Measurements from ENCODE around the gene HSPA4L. TPM values are rescaled to one million over a fixed set of nuclear protein-coding genes. Genes with fewer than 3 reads are reported as not detected.

The HSPA4L gene
- total RNA-seq, 1 donor from 2014 or later = 5.0 TPM

DNA sequence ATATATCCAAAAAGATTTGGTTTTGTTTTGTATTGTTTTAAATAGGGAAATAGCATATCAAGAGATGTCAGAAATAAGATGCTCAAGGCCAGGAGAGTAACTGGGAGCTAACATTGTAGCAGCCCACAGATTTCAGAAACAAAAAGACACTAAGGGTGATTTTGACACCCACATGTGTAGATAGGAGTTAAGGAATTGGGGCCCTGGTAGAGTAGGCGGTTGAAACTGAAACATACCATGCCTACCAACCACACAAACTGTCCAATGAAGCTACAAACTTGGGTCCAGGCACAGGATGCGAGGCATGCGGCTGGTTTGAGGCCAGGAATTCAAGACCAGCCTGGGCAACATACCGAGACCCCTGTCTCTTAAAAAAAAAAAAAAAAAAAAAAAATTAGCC, 6.3 kb upstream of the HSPA4L start:
- no peaks in the 10 kb centered on the region for H3K9me3 Mint-ChIP-seq
- no peak for DNase-seq (ENCODE audit: low spot score)
- peaks cover 12% of the 10 kb centered on the region for H3K4me1 Mint-ChIP-seq (ENCODE audit: low read depth)
- H3K4me3 Mint-ChIP-seq (ENCODE audit: low read depth) = no peak overlapping the region
- intact Hi-C loops (cut with micrococcal nuclease) = no loop called here
- H3K27me3 Mint-ChIP-seq (ENCODE audit: low read depth) = peaks cover 46% of the 10 kb centered on the region
- H3K36me3 Mint-ChIP-seq (ENCODE audit: low read depth) = peaks cover under 1% of the 10 kb centered on the region
- no peak overlapping the region for H3K27ac Mint-ChIP-seq

DNA sequence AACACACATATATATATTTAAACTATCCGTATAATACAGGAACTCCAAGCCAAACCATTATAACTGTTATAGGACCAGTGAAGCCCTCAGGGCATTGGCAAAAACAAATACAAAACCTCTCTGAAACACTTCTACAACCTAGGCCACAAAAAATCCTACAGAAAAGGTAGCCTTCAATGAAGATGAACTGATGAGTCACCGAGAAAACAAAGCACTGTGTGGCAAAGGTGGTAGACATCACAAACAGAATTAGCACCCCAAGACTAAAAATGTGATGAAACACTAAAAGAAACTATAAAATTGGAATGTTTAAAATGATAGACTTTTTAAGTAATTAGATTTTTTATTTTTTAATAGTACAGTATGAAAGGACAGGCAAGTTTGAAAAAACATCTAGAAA, 5.5 kb upstream of the HSPA4L start:
- peaks cover 17% of the 10 kb centered on the region for H3K4me1 Mint-ChIP-seq (ENCODE audit: low read depth)
- no peak for DNase-seq (ENCODE audit: low spot score)
- intact Hi-C loops (cut with micrococcal nuclease) = no loop called here
- H3K36me3 Mint-ChIP-seq (ENCODE audit: low read depth) = peaks cover 5% of the 10 kb centered on the region
- no peaks in the 10 kb centered on the region for H3K9me3 Mint-ChIP-seq
- H3K27me3 Mint-ChIP-seq (ENCODE audit: low read depth) = peaks cover 51% of the 10 kb centered on the region
- no peak overlapping the region for H3K27ac Mint-ChIP-seq
- H3K4me3 Mint-ChIP-seq (ENCODE audit: low read depth) = no peak overlapping the region

DNA sequence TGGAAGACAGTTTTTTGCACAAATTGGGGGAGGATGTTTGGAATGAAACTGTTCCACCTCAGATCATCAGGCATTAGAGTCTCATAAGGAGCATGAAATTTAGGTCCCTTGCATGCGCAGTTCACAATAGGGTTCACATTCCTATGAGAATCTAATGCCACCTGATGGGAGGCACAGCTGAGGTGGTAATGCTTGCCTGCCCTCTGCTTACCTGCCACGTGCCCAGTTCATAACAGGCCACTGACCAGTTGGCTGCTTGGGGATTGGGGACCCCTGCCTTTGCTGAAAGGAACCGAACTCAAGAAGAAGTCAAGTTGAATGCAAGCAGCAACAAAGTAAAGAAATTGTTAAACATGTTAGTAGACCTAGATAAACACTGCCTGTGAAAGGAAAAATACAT, 4.6 kb upstream of the HSPA4L start:
- intact Hi-C loops (cut with micrococcal nuclease) = no loop called here
- DNase-seq (ENCODE audit: low spot score) = no peak
- H3K9me3 Mint-ChIP-seq = no peaks in the 10 kb centered on the region
- H3K27ac Mint-ChIP-seq = no peak overlapping the region
- H3K27me3 Mint-ChIP-seq (ENCODE audit: low read depth) = peaks cover 48% of the 10 kb centered on the region
- peaks cover 5% of the 10 kb centered on the region for H3K36me3 Mint-ChIP-seq (ENCODE audit: low read depth)
- H3K4me3 Mint-ChIP-seq (ENCODE audit: low read depth) = no peak overlapping the region
- peaks cover 17% of the 10 kb centered on the region for H3K4me1 Mint-ChIP-seq (ENCODE audit: low read depth)

DNA sequence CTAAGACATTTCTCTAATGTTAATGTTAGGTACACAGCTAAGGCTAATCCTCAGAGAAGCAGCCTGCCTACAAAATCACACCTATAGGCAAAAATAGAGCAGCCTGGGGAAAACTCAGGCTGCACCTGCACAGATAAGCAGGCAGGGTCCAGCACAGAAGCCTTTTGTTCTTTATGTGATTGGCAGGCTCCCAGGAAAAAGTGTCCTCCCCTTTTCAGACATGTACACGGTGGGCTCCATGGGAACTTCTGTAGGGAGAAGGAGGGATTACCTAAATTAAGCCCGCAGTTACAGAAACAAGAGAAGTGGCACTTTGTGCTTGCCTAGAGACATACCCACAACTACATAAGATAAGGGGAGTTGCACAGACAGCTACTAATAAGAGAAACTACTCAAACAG, 4.0 kb upstream of the HSPA4L start:
- peaks cover 51% of the 10 kb centered on the region for H3K27me3 Mint-ChIP-seq (ENCODE audit: low read depth)
- intact Hi-C loops (cut with micrococcal nuclease) = no loop called here
- H3K27ac Mint-ChIP-seq = no peak overlapping the region

GRCh38 chr4:127780598-127780997, 1.5 kb upstream of the HSPA4L start:
- no peak for DNase-seq (ENCODE audit: low spot score)
- Mint-ChIP-seq H3K27ac (no peak overlapping the region), H3K36me3 (ENCODE audit: low read depth) (peaks cover 9% of the 10 kb centered on the region), H3K4me3 (ENCODE audit: low read depth) (no peak overlapping the region), H3K9me3 (no peaks in the 10 kb centered on the region), H3K27me3 (ENCODE audit: low read depth) (peaks cover 66% of the 10 kb centered on the region), H3K4me1 (ENCODE audit: low read depth) (peaks cover 29% of the 10 kb centered on the region)
- intact Hi-C loops (cut with micrococcal nuclease) = loop anchor here (5.0 to 10.0 kb wide), 3 partner anchors 146 to 1312 kb away; partner anchors contain the start of genes INTU, PGRMC2 and SCLT1

More for the DNA sequence above, 4.0 kb upstream of the HSPA4L start:
- Mint-ChIP-seq H3K36me3 (ENCODE audit: low read depth) (peaks cover 7% of the 10 kb centered on the region), H3K9me3 (no peaks in the 10 kb centered on the region), H3K4me3 (ENCODE audit: low read depth) (no peak overlapping the region), H3K4me1 (ENCODE audit: low read depth) (peaks cover 21% of the 10 kb centered on the region)
- no peak for DNase-seq (ENCODE audit: low spot score)

GRCh38 chr4:127781300-127782024, 660 bp upstream of the HSPA4L start:
- no peak for DNase-seq (ENCODE audit: low spot score)
- H3K27me3 Mint-ChIP-seq (ENCODE audit: low read depth) = peaks cover 66% of the 10 kb centered on the region
- H3K4me1 Mint-ChIP-seq (ENCODE audit: low read depth) = peaks cover 27% of the 10 kb centered on the region
- H3K4me3 Mint-ChIP-seq (ENCODE audit: low read depth) = peak overlapping the region; percentile 88
- intact Hi-C loops (cut with micrococcal nuclease) = loop anchor here (1.0 to 10.0 kb wide), 6 partner anchors 99 to 1311 kb away; partner anchors contain the start of genes ABHD18, INTU, LARP1B and MFSD8
- H3K9me3 Mint-ChIP-seq = no peaks in the 10 kb centered on the region
- H3K27ac Mint-ChIP-seq = peak overlapping the region; percentile 21
- peaks cover 9% of the 10 kb centered on the region for H3K36me3 Mint-ChIP-seq (ENCODE audit: low read depth)

GRCh38 chr4:127782025-127782274, 172 bp upstream of the HSPA4L start:
- Mint-ChIP-seq H3K9me3 (no peaks in the 10 kb centered on the region), H3K4me3 (ENCODE audit: low read depth) (peak overlapping the region; percentile 88), H3K36me3 (ENCODE audit: low read depth) (peaks cover 9% of the 10 kb centered on the region), H3K27ac (no peak overlapping the region), H3K4me1 (ENCODE audit: low read depth) (peaks cover 24% of the 10 kb centered on the region), H3K27me3 (ENCODE audit: low read depth) (peaks cover 66% of the 10 kb centered on the region)
- no peak for DNase-seq (ENCODE audit: low spot score)
- intact Hi-C loops (cut with micrococcal nuclease) = loop anchor here (1.0 to 10.0 kb wide), 6 partner anchors 98 to 1310 kb away; partner anchors contain the start of genes ABHD18, INTU, LARP1B and MFSD8

DNA sequence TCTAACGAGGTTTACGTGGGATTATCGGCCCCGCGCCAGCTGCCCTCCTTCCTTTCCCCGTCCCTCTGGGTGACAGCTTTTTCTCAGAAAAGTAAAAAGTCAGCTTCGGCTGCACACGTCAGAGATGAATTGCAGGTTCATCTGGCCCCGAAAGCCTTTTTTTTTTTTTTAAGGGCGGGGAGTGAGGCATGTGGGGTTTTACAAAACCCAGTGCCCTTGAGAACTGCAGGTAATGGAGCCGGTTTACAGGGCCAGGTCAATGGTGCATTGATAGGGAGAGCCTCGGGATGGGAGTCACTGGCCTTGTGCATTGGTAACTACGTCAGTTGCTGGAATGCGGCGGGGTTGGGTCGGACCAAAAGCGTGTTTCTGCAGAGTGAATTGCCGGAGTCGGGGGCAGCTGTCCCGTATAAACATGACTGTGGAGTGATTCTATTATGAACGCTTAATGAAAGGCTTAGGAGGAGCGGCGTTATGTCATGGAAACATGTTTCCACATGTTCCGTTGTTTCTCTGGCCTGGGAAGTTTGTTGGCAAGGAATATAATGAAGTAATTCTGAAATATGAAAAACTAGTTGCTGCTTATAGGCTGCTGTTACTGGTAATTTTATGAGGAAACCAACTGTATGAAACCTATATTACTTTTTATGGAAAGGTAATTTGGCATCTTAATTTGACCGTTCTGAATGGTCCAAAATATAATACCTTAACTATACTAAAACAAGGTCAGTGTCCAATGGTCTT, 1.1 kb downstream of the HSPA4L start:
- Mint-ChIP-seq H3K4me3 (ENCODE audit: low read depth) (peak overlapping the region; percentile 88), H3K27me3 (ENCODE audit: low read depth) (peaks cover 55% of the 10 kb centered on the region), H3K27ac (peak overlapping the region; percentile 80), H3K36me3 (ENCODE audit: low read depth) (peaks cover 9% of the 10 kb centered on the region), H3K9me3 (no peaks in the 10 kb centered on the region), H3K4me1 (ENCODE audit: low read depth) (peaks cover 24% of the 10 kb centered on the region)
- no peak for DNase-seq (ENCODE audit: low spot score)
- intact Hi-C loops (cut with micrococcal nuclease) = loop anchor here (2.0 to 10.0 kb wide), 4 partner anchors 148 to 1309 kb away; partner anchors contain the start of genes ABHD18, INTU, MFSD8 and PGRMC2

DNA sequence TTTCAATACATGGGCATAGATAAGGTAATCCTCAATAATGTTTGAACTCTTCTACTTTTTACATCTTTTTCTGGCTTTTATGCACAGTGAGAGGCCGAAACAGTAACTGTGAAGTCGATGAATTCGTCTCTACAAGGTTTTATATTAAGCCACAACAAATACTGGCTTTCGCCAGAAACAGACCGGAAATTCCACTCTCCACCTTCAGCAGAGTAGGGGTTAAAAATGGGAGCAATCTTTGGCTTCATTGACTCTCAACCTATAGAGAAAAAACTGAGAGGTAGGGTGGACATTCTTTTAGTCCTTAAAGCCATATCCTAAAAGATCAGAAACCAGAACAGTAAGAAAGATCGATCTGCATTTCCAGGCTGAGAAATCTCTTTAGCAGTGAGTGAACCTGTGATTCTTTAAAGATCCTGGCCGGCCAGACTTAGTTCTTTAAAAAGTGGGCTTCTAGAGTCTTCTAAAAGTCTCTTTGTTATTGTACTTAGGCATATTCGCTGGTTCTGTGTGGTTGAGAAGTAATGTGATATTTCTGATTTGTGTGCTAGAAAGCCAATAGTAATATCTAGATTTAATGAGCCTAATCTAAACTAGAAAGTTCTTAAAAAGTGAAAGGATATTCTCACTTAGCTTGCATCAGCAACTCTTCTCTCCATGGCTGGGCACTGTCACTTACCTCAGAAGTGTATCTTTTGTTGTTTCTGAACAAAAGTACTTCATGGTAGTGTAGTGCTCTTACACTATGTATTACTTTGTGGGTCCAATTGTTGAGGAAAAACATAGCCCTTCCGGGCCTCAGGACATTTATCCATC, 2.0 kb downstream of the HSPA4L start:
- DNase-seq (ENCODE audit: low spot score) = no peak
- Mint-ChIP-seq H3K36me3 (ENCODE audit: low read depth) (peaks cover 9% of the 10 kb centered on the region), H3K27me3 (ENCODE audit: low read depth) (peaks cover 55% of the 10 kb centered on the region), H3K4me3 (ENCODE audit: low read depth) (no peak overlapping the region), H3K9me3 (no peaks in the 10 kb centered on the region), H3K4me1 (ENCODE audit: low read depth) (peaks cover 22% of the 10 kb centered on the region), H3K27ac (no peak overlapping the region)
- intact Hi-C loops (cut with micrococcal nuclease) = loop anchor here (2.0 to 10.0 kb wide), 4 partner anchors 149 to 1308 kb away; partner anchors contain the start of genes ABHD18, INTU, MFSD8 and PGRMC2

GRCh38 chr4:127788517-127788916, 6.4 kb downstream of the HSPA4L start:
- Mint-ChIP-seq H3K36me3 (ENCODE audit: low read depth) (no peaks in the 10 kb centered on the region), H3K27ac (no peak overlapping the region), H3K4me3 (ENCODE audit: low read depth) (no peak overlapping the region), H3K27me3 (ENCODE audit: low read depth) (peaks cover 46% of the 10 kb centered on the region), H3K4me1 (ENCODE audit: low read depth) (peaks cover 9% of the 10 kb centered on the region), H3K9me3 (no peaks in the 10 kb centered on the region)
- no peak for DNase-seq (ENCODE audit: low spot score)
- intact Hi-C loops (cut with micrococcal nuclease) = loop anchor here (2.0 to 10.0 kb wide), 2 partner anchors 154 to 184 kb away; partner anchors contain the start of gene INTU

DNA sequence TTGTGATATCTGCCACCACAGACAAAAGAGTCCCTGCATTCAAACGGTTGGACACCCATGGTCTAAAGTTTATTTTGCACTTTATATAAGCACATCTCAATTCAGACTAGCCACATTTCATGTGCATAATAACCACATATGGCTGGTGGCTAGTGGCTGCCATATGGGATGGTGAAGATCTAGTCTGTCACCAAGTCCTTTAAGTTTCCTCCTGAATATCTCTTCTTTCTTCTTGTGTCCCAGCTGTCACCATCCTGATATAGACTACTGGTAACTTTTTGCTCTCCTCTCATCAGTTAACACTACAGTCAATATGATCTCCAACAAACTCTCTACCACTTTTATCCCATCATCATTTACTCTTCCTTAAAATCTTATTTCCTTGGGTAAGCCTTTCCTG, 9.3 kb downstream of the HSPA4L start:
- Mint-ChIP-seq H3K27me3 (ENCODE audit: low read depth) (peaks cover 40% of the 10 kb centered on the region), H3K36me3 (ENCODE audit: low read depth) (no peaks in the 10 kb centered on the region), H3K4me1 (ENCODE audit: low read depth) (no peaks in the 10 kb centered on the region), H3K4me3 (ENCODE audit: low read depth) (no peak overlapping the region), H3K27ac (no peak overlapping the region), H3K9me3 (no peaks in the 10 kb centered on the region)
- intact Hi-C loops (cut with micrococcal nuclease) = no loop called here
- DNase-seq (ENCODE audit: low spot score) = no peak

GRCh38 chr4:127793528-127793927, 11.4 kb downstream of the HSPA4L start:
- DNase-seq (ENCODE audit: low spot score) = no peak
- no peak overlapping the region for H3K27ac Mint-ChIP-seq
- H3K4me3 Mint-ChIP-seq (ENCODE audit: low read depth) = no peak overlapping the region
- H3K27me3 Mint-ChIP-seq (ENCODE audit: low read depth) = peaks cover 39% of the 10 kb centered on the region
- no peaks in the 10 kb centered on the region for H3K9me3 Mint-ChIP-seq
- H3K36me3 Mint-ChIP-seq (ENCODE audit: low read depth) = no peaks in the 10 kb centered on the region
- no peaks in the 10 kb centered on the region for H3K4me1 Mint-ChIP-seq (ENCODE audit: low read depth)
- intact Hi-C loops (cut with micrococcal nuclease) = no loop called here

All from activated T-helper 2 cell treated with anti-CD3 and anti-CD28 coated beads, Interferon-gamma antibody, Interleukin-2, Interleukin-4, amounts not matched to agents 10 μg/mL and 5 μg/mL and 100 μg/mL, durations not matched to agents 14 hours and 24 hours and 36 hours (primary cell).